HepG2 (cell line): ENCODE data around the gene KCNJ5. TPM values are rescaled to one million over a fixed set of nuclear protein-coding genes. Genes with fewer than 3 reads are reported as not detected.

Source experiments
- ATAC-seq: fragments of 200-7000 bp; cut with Tn5 transposase; 3 replicates; pipeline ENCODE4 v1.9.1; 2020; ENCODE audit warnings: mild to moderate bottlenecking, moderate library complexity
- BruUV-seq: library from RNA; stranded (reverse); fragments of 400-500 nt; replicated peaks from 2 replicates; lab custom pipeline; 2021; lab: Mats Ljungman, UMichigan
- CTCF ChIA-PET: fragments of 300-600 bp; formaldehyde crosslinking; extraction: SDS; loops from one replicate; lab custom pipeline; 2021; ENCODE audit warnings: low total read pairs, inconsistent platforms, low intra/inter-chr PET ratio; lab: Yijun Ruan, JAX
- POLR2A ChIA-PET: fragments of 350-600 bp; sonication (Branson Sonifier 250); formaldehyde crosslinking; loops from one replicate; lab custom pipeline; 2020; ENCODE audit warnings: antibody characterized with exemption, inconsistent platforms; lab: Yijun Ruan, JAX
- DNase-seq: peaks from one replicate; pipeline ENCODE4 v3.0.0-alpha.2; 2015; ENCODE audit warnings: low spot score
- FAIRE-seq: peaks from 3 replicates; lab custom pipeline; 2011; peaks lifted over from hg19 to GRCh38; lab: Jason Lieb, UNC
- H2AFZ ChIP-seq: one replicate; pipeline ENCODE4 v1.6.1; 2011; ENCODE audit warnings: low read length, inconsistent platforms
- H3K27ac ChIP-seq: fragments of 300-600 bp; 3 replicates; pipeline ENCODE4 v1.8.0; 2011; ENCODE audit warnings: mixed run types, mild to moderate bottlenecking, mixed read lengths, low read length, inconsistent platforms; ENCODE audit not compliant: insufficient read depth; ENCODE audit errors: extremely low read length
- H3K27me3 ChIP-seq, 2 experiments: fragments of 200-600 bp in 1 of 2; 2 replicates in 1 of 2; 3 replicates in 1 of 2; pipeline versions ENCODE4 v1.6.0 to v1.8.0; 2011; ENCODE audit warnings: low read length in 2 of 2, mild to moderate bottlenecking in 2 of 2, moderate library complexity in 2 of 2, inconsistent platforms in 1 of 2; ENCODE audit not compliant: insufficient read depth in 2 of 2, control insufficient read depth in 1 of 2
- H3K36me3 ChIP-seq, 2 experiments: fragments of 200-600 bp in 1 of 2; replicated peaks in 1 of 2; 2 replicates in 1 of 2; 3 replicates in 1 of 2; pipeline versions ENCODE4 v1.5.1 to v1.8.0; 2011; ENCODE audit warnings: low read length in 2 of 2, inconsistent platforms in 1 of 2; ENCODE audit not compliant: insufficient read depth in 2 of 2, control insufficient read depth in 1 of 2
- H3K4me1 ChIP-seq: 2 replicates; pipeline ENCODE4 v1.5.1; 2012; ENCODE audit warnings: low read length, inconsistent platforms; ENCODE audit not compliant: insufficient read depth
- H3K4me2 ChIP-seq: 2 replicates; pipeline ENCODE4 v1.6.0; 2011; ENCODE audit warnings: low read depth, low read length, inconsistent platforms
- H3K4me3 ChIP-seq, 3 experiments: fragments of 200-600 bp in 1 of 3; sonication (generic), shearing (Covaris generic) in 1 of 3; replicated peaks in 1 of 3; 2 replicates each; pipeline ENCODE4 v1.5.1; 2011 to 2016; ENCODE audit warnings: low read length in 3 of 3, inconsistent platforms in 2 of 3, low read depth in 2 of 3, mild to moderate bottlenecking in 2 of 3, control low read depth in 1 of 3, mixed read lengths in 1 of 3; ENCODE audit not compliant: insufficient read depth in 1 of 3
- H3K79me2 ChIP-seq: one replicate; pipeline ENCODE4 v1.6.1; 2011; ENCODE audit warnings: low read length, inconsistent platforms; ENCODE audit not compliant: insufficient read depth
- H3K9ac ChIP-seq: 2 replicates; pipeline ENCODE4 v1.6.0; 2011; ENCODE audit warnings: mild to moderate bottlenecking, low read depth, low read length, inconsistent platforms; ENCODE audit not compliant: insufficient read depth
- H3K9me3 ChIP-seq: 2 replicates; pipeline ENCODE4 v1.5.1; 2012; ENCODE audit warnings: mild to moderate bottlenecking, low read length
- H4K20me1 ChIP-seq: 2 replicates; pipeline ENCODE4 v1.6.0; 2011; ENCODE audit warnings: inconsistent platforms, mild to moderate bottlenecking, low read length, moderate library complexity; ENCODE audit not compliant: insufficient read depth
- HNF1B ChIP-seq: sonication (generic); formaldehyde crosslinking; IDR thresholded peaks from 2 replicates; pipeline ENCODE4 v1.5.1; 2020; ENCODE audit warnings: mild to moderate bottlenecking, moderate library complexity, missing genetic modification reagents
- REXO4 ChIP-seq: sonication (generic); formaldehyde crosslinking; IDR thresholded peaks from 2 replicates; pipeline ENCODE4 v1.8.0; 2022; ENCODE audit warnings: missing genetic modification reagents, mild to moderate bottlenecking, borderline replicate concordance
- ZNF543 ChIP-seq: sonication (generic); formaldehyde crosslinking; IDR thresholded peaks from 2 replicates; pipeline ENCODE4 v1.4.0; 2020; ENCODE audit warnings: mild to moderate bottlenecking, missing genetic modification reagents
- ZNF556 ChIP-seq: sonication (generic); formaldehyde crosslinking; IDR thresholded peaks from 2 replicates; pipeline ENCODE4 v1.4.0; 2020; ENCODE audit warnings: mild to moderate bottlenecking, missing genetic modification reagents, borderline replicate concordance
- ZSCAN31 ChIP-seq: sonication (generic); formaldehyde crosslinking; IDR thresholded peaks from 2 replicates; pipeline ENCODE4 v1.5.0; 2020; ENCODE audit warnings: low read depth, mild to moderate bottlenecking, missing genetic modification reagents
- WGBS: methylation state at CpG from one replicate; pipeline ENCODE4 v1.1.6; 2017; ENCODE audit warnings: low lambda C conversion rate; 5-methylcytosine and 5-hydroxymethylcytosine counted together
- in situ Hi-C: cut with HindIII; loops from 2 replicates; pipeline ENCODE4 v1.10.0; 2017; ENCODE audit warnings: low pct_unique_long_range_greater_than_20kb; ENCODE audit not compliant: extremely low pct_ligation_motif_present
- intact Hi-C: fragments of 100-400 bp; cut with micrococcal nuclease; formaldehyde crosslinking; loops from one replicate; pipeline ENCODE4 v1.10.0; 2022; ENCODE audit not compliant: unreplicated experiment
- polyA plus RNA-seq, 8 experiments: library from polyadenylated mRNA; depleted of rRNA in 3 of 8; stranded (reverse) in 7 of 8; unstranded in 1 of 8; fragments of >200 nt; fragmentation: Illumina TruSeq in 4 of 8; extraction: Trizol in 4 of 8; gene quantifications; 2 replicates each; pipeline versions ENCODE4 v1.2.1 to v1.2.3, GENCODE V29; 2011 to 2016; ENCODE audit warnings: low read depth in 4 of 8, missing spikeins in 1 of 8, mixed read lengths in 1 of 8; ENCODE audit not compliant: insufficient read depth in 1 of 8
- total RNA-seq, 5 experiments: library from RNA; depleted of rRNA; stranded (reverse); fragments of >200 nt; fragmentation: Illumina TruSeq; extraction: Trizol; gene quantifications; 2 replicates each; pipeline ENCODE4 v1.2.3, GENCODE V29; 2016; ENCODE audit warnings: low read depth in 1 of 5
- TF ChIP-seq, protein P1 (sequence below): sonication (generic); formaldehyde crosslinking; IDR thresholded peaks from 2 replicates; pipeline ENCODE4 v1.4.0; 2020; ENCODE audit warnings: missing genetic modification reagents

Gene KCNJ5
- total and polyA plus RNA-seq, 2 of the 13 experiments (the other 11 are each of a cell fraction or from before 2014, with no cell fraction given) = not detected

GRCh38 chr11:128905345-128906184 lies 14.4 kb downstream of the KCNJ5 start (continued):
- TF ChIP-seq, protein P1, sequence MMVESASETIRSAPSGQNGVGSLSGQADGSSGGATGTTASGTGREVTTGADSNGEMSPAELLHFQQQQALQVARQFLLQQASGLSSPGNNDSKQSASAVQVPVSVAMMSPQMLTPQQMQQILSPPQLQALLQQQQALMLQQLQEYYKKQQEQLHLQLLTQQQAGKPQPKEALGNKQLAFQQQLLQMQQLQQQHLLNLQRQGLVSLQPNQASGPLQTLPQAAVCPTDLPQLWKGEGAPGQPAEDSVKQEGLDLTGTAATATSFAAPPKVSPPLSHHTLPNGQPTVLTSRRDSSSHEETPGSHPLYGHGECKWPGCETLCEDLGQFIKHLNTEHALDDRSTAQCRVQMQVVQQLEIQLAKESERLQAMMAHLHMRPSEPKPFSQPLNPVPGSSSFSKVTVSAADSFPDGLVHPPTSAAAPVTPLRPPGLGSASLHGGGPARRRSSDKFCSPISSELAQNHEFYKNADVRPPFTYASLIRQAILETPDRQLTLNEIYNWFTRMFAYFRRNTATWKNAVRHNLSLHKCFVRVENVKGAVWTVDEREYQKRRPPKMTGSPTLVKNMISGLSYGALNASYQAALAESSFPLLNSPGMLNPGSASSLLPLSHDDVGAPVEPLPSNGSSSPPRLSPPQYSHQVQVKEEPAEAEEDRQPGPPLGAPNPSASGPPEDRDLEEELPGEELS = no peak

GRCh38 chr11:128906185-128907050 lies 15.3 kb downstream of the KCNJ5 start:
- TF ChIP-seq REXO4 (CRISPR knock-in tag) (no peak), HNF1B (no peak), ZNF543 (CRISPR knock-in tag) (peak; percentile 92), ZSCAN31 (no peak), ZNF556 (CRISPR knock-in tag) (no peak)
- H4K20me1 ChIP-seq = no peaks in the 10 kb centered on the region
- WGBS = 34% methylated on average over 7 of the region's 8 CpGs
- H3K9ac ChIP-seq = no peak overlapping the region
- no peak overlapping the region for H2AFZ ChIP-seq
- H3K36me3 ChIP-seq = no peaks in the 10 kb centered on the region
- peaks cover 5 to 30% of the 10 kb centered on the region in 2 experiments; a peak in 3 of 5 replicates for H3K27me3 ChIP-seq
- POLR2A ChIA-PET = no interaction called here
- CTCF ChIA-PET = no interaction called here
- no peak for DNase-seq
- no peak overlapping the region for H3K4me2 ChIP-seq
- H3K9me3 ChIP-seq = no peaks in the 10 kb centered on the region
- H3K4me1 ChIP-seq = no peaks in the 10 kb centered on the region
- H3K4me3 ChIP-seq = no peak overlapping the region
- intact Hi-C loops = no loop called here
- no TSS peak for BruUV-seq
- no peak overlapping the region for H3K27ac ChIP-seq
- in situ Hi-C loops = no loop called here
- no peak for ATAC-seq
- H3K79me2 ChIP-seq = no peaks in the 10 kb centered on the region
- no peak for FAIRE-seq
